CD14-positive monocyte (primary cell): ENCODE measurements around the gene ADAM8. TPM values are rescaled to one million over a fixed set of nuclear protein-coding genes. Genes with fewer than 3 reads are reported as not detected.

Experiments
- DNase-seq, 3 donors: peaks; one replicate each; pipeline ENCODE4 v3.0.0-alpha.2; 2011 to 2022
- H2AFZ ChIP-seq: 2 replicates; pipeline ENCODE4 v1.6.0; 2012; ENCODE audit warnings: mild to moderate bottlenecking, low read depth, low read length, inconsistent platforms; ENCODE audit not compliant: insufficient read depth, poor library complexity, severe bottlenecking
- H3K27ac ChIP-seq, 2 donors: 1 replicate in 1 of 2; 2 replicates in 1 of 2; pipeline ENCODE4 v1.5.1; 2012 to 2013; ENCODE audit warnings: low read length in 2 of 2, control low read depth in 1 of 2, inconsistent platforms in 1 of 2, low read depth in 1 of 2, mild to moderate bottlenecking in 1 of 2
- H3K27me3 ChIP-seq, 2 donors: one replicate each; pipeline versions ENCODE4 v1.6.0 to v1.6.1; 2011 to 2013; ENCODE audit warnings: low read length in 2 of 2; ENCODE audit not compliant: control insufficient read depth in 2 of 2, insufficient read depth in 2 of 2
- H3K36me3 ChIP-seq, 2 donors: replicated peaks in 1 of 2; 1 replicate in 1 of 2; 2 replicates in 1 of 2; pipeline versions ENCODE4 v1.5.1 to v1.6.1; 2012 to 2013; ENCODE audit warnings: low read length in 2 of 2, control low read depth in 1 of 2, inconsistent platforms in 1 of 2, mild to moderate bottlenecking in 1 of 2; ENCODE audit not compliant: insufficient read depth in 2 of 2, control insufficient read depth in 1 of 2
- H3K4me1 ChIP-seq, 2 donors: 1 replicate in 1 of 2; 2 replicates in 1 of 2; pipeline versions ENCODE4 v1.5.1 to v1.6.1; 2012 to 2013; ENCODE audit warnings: low read length in 2 of 2, control low read depth in 1 of 2, inconsistent platforms in 1 of 2, mild to moderate bottlenecking in 1 of 2, moderate library complexity in 1 of 2; ENCODE audit not compliant: insufficient read depth in 2 of 2, control insufficient read depth in 1 of 2
- H3K4me2 ChIP-seq: replicated peaks from 2 replicates; pipeline ENCODE3; 2012; ENCODE audit warnings: low read length, moderate library complexity, mild to moderate bottlenecking; ENCODE audit not compliant: poor library complexity, severe bottlenecking; ENCODE audit errors: extremely low read depth
- H3K4me3 ChIP-seq, 3 experiments: fragments of 200-600 bp in 1 of 3; sonication (generic) in 1 of 3; replicated peaks in 1 of 3; 1 replicate in 2 of 3; 2 replicates in 1 of 3; pipeline ENCODE4 v1.5.1; 2011 to 2013; ENCODE audit warnings: low read length in 3 of 3, mild to moderate bottlenecking in 3 of 3, control low read depth in 2 of 3, low read depth in 2 of 3, inconsistent platforms in 1 of 3, moderate library complexity in 1 of 3
- H3K79me2 ChIP-seq: 2 replicates; pipeline ENCODE4 v1.6.0; 2012; ENCODE audit warnings: mild to moderate bottlenecking, control low read depth, inconsistent platforms, low read length, moderate library complexity; ENCODE audit not compliant: insufficient read depth
- H3K9ac ChIP-seq: 2 replicates; pipeline ENCODE4 v1.6.0; 2017; ENCODE audit warnings: low read length, mild to moderate bottlenecking; ENCODE audit not compliant: insufficient read depth, poor library complexity, severe bottlenecking
- H3K9me3 ChIP-seq, 2 donors: replicated peaks in 1 of 2; 1 replicate in 1 of 2; 2 replicates in 1 of 2; pipeline versions ENCODE4 v1.5.1 to v1.6.1; 2012 to 2013; ENCODE audit warnings: low read length in 2 of 2, control low read depth in 1 of 2; ENCODE audit not compliant: control insufficient read depth in 1 of 2, insufficient read depth in 1 of 2
- H4K20me1 ChIP-seq: 2 replicates; pipeline ENCODE4 v1.6.0; 2012; ENCODE audit warnings: mild to moderate bottlenecking, low read length, control low read depth, moderate library complexity; ENCODE audit not compliant: insufficient read depth
- H3K27ac Mint-ChIP-seq, 7 donors: one replicate each; pipeline ENCODE4 v1.8.0; 2020; ENCODE audit warnings: mild to moderate bottlenecking in 7 of 7, mixed read lengths in 7 of 7, moderate library complexity in 6 of 7, inconsistent platforms in 2 of 7
- H3K27me3 Mint-ChIP-seq, 3 donors: one replicate each; pipeline ENCODE4 v1.8.0; 2021 to 2022; ENCODE audit warnings: low read depth in 3 of 3, mild to moderate bottlenecking in 3 of 3, mixed read lengths in 3 of 3, moderate library complexity in 3 of 3, inconsistent platforms in 1 of 3
- H3K36me3 Mint-ChIP-seq, 2 donors: one replicate each; pipeline ENCODE4 v1.8.0; 2020; ENCODE audit warnings: mixed read lengths in 2 of 2, inconsistent platforms in 1 of 2, mild to moderate bottlenecking in 1 of 2
- H3K4me1 Mint-ChIP-seq: one replicate; pipeline ENCODE4 v1.8.0; 2020; ENCODE audit warnings: mild to moderate bottlenecking, mixed read lengths
- H3K4me3 Mint-ChIP-seq, 2 donors: one replicate each; pipeline ENCODE4 v1.8.0; 2020; ENCODE audit warnings: mild to moderate bottlenecking in 2 of 2, mixed read lengths in 2 of 2, moderate library complexity in 1 of 2
- H3K9me3 Mint-ChIP-seq, 7 donors: one replicate each; pipeline ENCODE4 v1.8.0; 2020 to 2022; ENCODE audit warnings: mixed read lengths in 7 of 7, mild to moderate bottlenecking in 6 of 7, moderate library complexity in 6 of 7, inconsistent platforms in 2 of 7
- WGBS: methylation state at CpG from one replicate; pipeline ENCODE4 v1.1.5; 2013; ENCODE audit warnings: missing lambda C conversion rate; ENCODE audit not compliant: insufficient coverage; 5-methylcytosine and 5-hydroxymethylcytosine counted together
- intact Hi-C, 2 donors: fragments of 100-400 bp; cut with micrococcal nuclease; formaldehyde crosslinking; loops; one replicate each; pipeline versions ENCODE4 v1.15.0 to v1.15.1; 2023
- polyA plus RNA-seq, 3 donors: library from polyadenylated mRNA; depleted of rRNA in 1 of 3; unstranded in 2 of 3; stranded (reverse) in 1 of 3; fragments of 300-500 nt in 2 of 3; fragments of >200 nt in 1 of 3; fragmentation: Illumina TruSeq in 2 of 3; gene quantifications; 1 replicate in 2 of 3; 2 replicates in 1 of 3; pipeline ENCODE4 v1.2.3, GENCODE V29; 2012 to 2021
- TF ChIP-seq, protein P1 (sequence below): fragments of 200-600 bp; IDR thresholded peaks from one replicate; pipeline ENCODE4 v1.8.0; 2022; ENCODE audit warnings: antibody characterized with exemption, mild to moderate bottlenecking

Gene ADAM8
- polyA plus RNA-seq, 3 donors = 32.7 to 228 (median 72.8) TPM

- H3K4me3 ChIP-seq = peak overlapping the region in 1 of 3 experiments; percentile 79
- no peak overlapping the region for H2AFZ ChIP-seq
- H3K36me3 ChIP-seq = peaks cover 9 to 15% of the 10 kb centered on the region in 2 donors
- Mint-ChIP-seq H3K27ac (peak overlapping the region; percentile 96 to 99 (median 98)), H3K4me1 (peaks cover 72% of the 10 kb centered on the region), H3K27me3 (peaks cover 0 to 6% (median 2%) of the 10 kb centered on the region in 3 donors), H3K4me3 (peak overlapping the region; percentile 59 to 76), H3K36me3 (peaks cover 13 to 20% of the 10 kb centered on the region in 2 donors), H3K9me3 (no peaks in the 10 kb centered on the region)
- peaks cover 74 to 86% of the 10 kb centered on the region in 2 donors for H3K4me1 ChIP-seq
- H3K27me3 ChIP-seq = no peaks in the 10 kb centered on the region
- no peaks in the 10 kb centered on the region for H3K9me3 ChIP-seq
- intact Hi-C loops = loop anchor here (1.0 to 10.0 kb wide), 6 partner anchors 20 to 247 kb away; partner anchors contain the start of genes TUBGCP2 (in 1 of the 2) and ZNF511 (in 1 of the 2)
- H3K27ac ChIP-seq = peak overlapping the region; percentile 94 to 97
- peak; percentile 98 to 100 (median 100) for DNase-seq
- H3K4me2 ChIP-seq = peak overlapping the region; percentile 69
- H3K9ac ChIP-seq = peak overlapping the region; percentile 78
- TF ChIP-seq, protein P1, sequence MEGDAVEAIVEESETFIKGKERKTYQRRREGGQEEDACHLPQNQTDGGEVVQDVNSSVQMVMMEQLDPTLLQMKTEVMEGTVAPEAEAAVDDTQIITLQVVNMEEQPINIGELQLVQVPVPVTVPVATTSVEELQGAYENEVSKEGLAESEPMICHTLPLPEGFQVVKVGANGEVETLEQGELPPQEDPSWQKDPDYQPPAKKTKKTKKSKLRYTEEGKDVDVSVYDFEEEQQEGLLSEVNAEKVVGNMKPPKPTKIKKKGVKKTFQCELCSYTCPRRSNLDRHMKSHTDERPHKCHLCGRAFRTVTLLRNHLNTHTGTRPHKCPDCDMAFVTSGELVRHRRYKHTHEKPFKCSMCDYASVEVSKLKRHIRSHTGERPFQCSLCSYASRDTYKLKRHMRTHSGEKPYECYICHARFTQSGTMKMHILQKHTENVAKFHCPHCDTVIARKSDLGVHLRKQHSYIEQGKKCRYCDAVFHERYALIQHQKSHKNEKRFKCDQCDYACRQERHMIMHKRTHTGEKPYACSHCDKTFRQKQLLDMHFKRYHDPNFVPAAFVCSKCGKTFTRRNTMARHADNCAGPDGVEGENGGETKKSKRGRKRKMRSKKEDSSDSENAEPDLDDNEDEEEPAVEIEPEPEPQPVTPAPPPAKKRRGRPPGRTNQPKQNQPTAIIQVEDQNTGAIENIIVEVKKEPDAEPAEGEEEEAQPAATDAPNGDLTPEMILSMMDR = no peak
- no peaks in the 10 kb centered on the region for H4K20me1 ChIP-seq
- WGBS = 4% methylated on average over 24 of the region's 24 CpGs
- no peaks in the 10 kb centered on the region for H3K79me2 ChIP-seq
Measured at GRCh38 chr10:133258818-133259601, 17.7 kb downstream of the ADAM8 start.

- Mint-ChIP-seq H3K36me3 (peaks cover 7 to 12% of the 10 kb centered on the region in 2 donors), H3K9me3 (no peaks in the 10 kb centered on the region), H3K27me3 (peaks cover 0 to 6% (median 2%) of the 10 kb centered on the region in 3 donors), H3K4me3 (peak overlapping the region in 1 of 2 donors; percentile 69), H3K27ac (peak overlapping the region; percentile 95 to 99 (median 98)), H3K4me1 (peaks cover 72% of the 10 kb centered on the region)
- Histone ChIP-seq H3K4me3 (peak overlapping the region in 1 of 3 experiments; percentile 66), H3K9me3 (no peaks in the 10 kb centered on the region), H3K79me2 (no peaks in the 10 kb centered on the region), H3K4me2 (peak overlapping the region; percentile 69), H2AFZ (peak overlapping the region; percentile 48), H3K4me1 (peaks cover 74 to 86% of the 10 kb centered on the region in 2 donors), H4K20me1 (no peaks in the 10 kb centered on the region), H3K36me3 (peaks cover 9% of the 10 kb centered on the region in 2 donors), H3K9ac (peak overlapping the region; percentile 78), H3K27me3 (no peaks in the 10 kb centered on the region), H3K27ac (peak overlapping the region; percentile 94 to 97)
- WGBS = 10% methylated on average over 19 of the region's 21 CpGs
- intact Hi-C loops = loop anchor here (2.0 to 10.0 kb wide), 5 partner anchors 21 to 246 kb away; partner anchors contain the start of genes TUBGCP2 (in 1 of the 2) and ZNF511 (in 1 of the 2)
- TF ChIP-seq, protein P1 = no peak
- peak; percentile 43 to 57 (median 51) for DNase-seq
Measured at GRCh38 chr10:133258066-133258817, 18.4 kb downstream of the ADAM8 start.
